GM23248 (cell line): ENCODE results near the gene CFAP45. TPM values are rescaled to one million over a fixed set of nuclear protein-coding genes. Genes with fewer than 3 reads are reported as not detected.

Source experiments
- DNase-seq: peaks from one replicate; pipeline ENCODE4 v3.0.0-alpha.2; 2015
- H2AFZ ChIP-seq: fragments of 200-600 bp; sonication (generic); 2 replicates; pipeline ENCODE4 v1.6.1; 2016; ENCODE audit warnings: antibody characterized with exemption
- H3F3A ChIP-seq: fragments of 200-600 bp; sonication (generic); 2 replicates; pipeline ENCODE4 v1.6.1; 2016; ENCODE audit warnings: mild to moderate bottlenecking, antibody characterized with exemption, mixed run types; ENCODE audit not compliant: insufficient read depth
- H3K27ac ChIP-seq: fragments of 200-600 bp; sonication (generic); 2 replicates; pipeline ENCODE4 v1.5.1; 2016; ENCODE audit warnings: mild to moderate bottlenecking
- H3K27me3 ChIP-seq: fragments of 200-600 bp; sonication (generic); replicated peaks from 2 replicates; pipeline ENCODE4 v1.6.1; 2016; ENCODE audit warnings: mild to moderate bottlenecking; ENCODE audit not compliant: insufficient read depth
- H3K36me3 ChIP-seq: fragments of 200-600 bp; sonication (generic); 2 replicates; pipeline ENCODE4 v1.6.1; 2016; ENCODE audit warnings: low read depth, mild to moderate bottlenecking
- H3K4me1 ChIP-seq: fragments of 200-600 bp; sonication (generic); 2 replicates; pipeline ENCODE4 v1.6.1; 2016; ENCODE audit warnings: mild to moderate bottlenecking; ENCODE audit not compliant: insufficient read depth
- H3K4me2 ChIP-seq: fragments of 200-600 bp; sonication (generic); one replicate; pipeline ENCODE4 v1.6.1; 2016; ENCODE audit warnings: mild to moderate bottlenecking; ENCODE audit not compliant: unreplicated experiment
- H3K4me3 ChIP-seq: fragments of 200-600 bp; sonication (generic); 2 replicates; pipeline ENCODE4 v1.5.1; 2016; ENCODE audit warnings: mild to moderate bottlenecking
- H3K79me2 ChIP-seq: fragments of 200-600 bp; sonication (generic); 2 replicates; pipeline ENCODE4 v1.6.1; 2016; ENCODE audit warnings: mild to moderate bottlenecking; ENCODE audit not compliant: insufficient read depth
- H3K9ac ChIP-seq: fragments of 200-600 bp; sonication (generic); 2 replicates; pipeline ENCODE4 v1.6.1; 2016; ENCODE audit warnings: mild to moderate bottlenecking
- H3K9me2 ChIP-seq: fragments of 200-600 bp; sonication (generic); 2 replicates; pipeline ENCODE4 v1.6.1; 2016; ENCODE audit warnings: mixed run types, mild to moderate bottlenecking, moderate library complexity; ENCODE audit not compliant: insufficient read depth
- H3K9me3 ChIP-seq: fragments of 200-600 bp; sonication (generic); one replicate; pipeline ENCODE4 v1.6.1; 2017; ENCODE audit warnings: low read depth
- H4K20me1 ChIP-seq: fragments of 200-600 bp; sonication (generic); 2 replicates; pipeline ENCODE4 v1.6.0; 2016; ENCODE audit not compliant: insufficient read depth
- EZH2 ChIP-seq: fragments of 200-600 bp; sonication (generic); IDR thresholded peaks from 2 replicates; pipeline ENCODE4 v1.6.1; 2018; ENCODE audit warnings: antibody characterized with exemption, mild to moderate bottlenecking; ENCODE audit not compliant: insufficient read depth, poor library complexity, severe bottlenecking
- EZH2phosphoT487 ChIP-seq: fragments of 200-600 bp; sonication (generic); IDR thresholded peaks from 2 replicates; pipeline ENCODE4 v1.6.1; 2018; ENCODE audit warnings: antibody characterized with exemption, moderate library complexity, mild to moderate bottlenecking, low read depth; ENCODE audit not compliant: insufficient read depth
- WGBS, 2 experiments: methylation state at CpG; one replicate each; pipeline ENCODE4 v1.1.6; 2015 to 2017; ENCODE audit warnings: low lambda C conversion rate in 2 of 2, low coverage in 1 of 2; ENCODE audit errors: missing lambda C conversion rate in 2 of 2; 5-methylcytosine and 5-hydroxymethylcytosine counted together
- in situ Hi-C: fragments of 300-500 bp; cut with MboI; formaldehyde crosslinking; loops from 2 replicates; pipeline ENCODE4 v1.15.0; 2020
- polyA plus RNA-seq: library from polyadenylated mRNA; unstranded; fragments of >200 nt; fragmentation: Nextera tagmentation; extraction: Ambion mirVana; gene quantifications from 2 replicates; pipeline ENCODE4 v1.2.1, GENCODE V29; 2016
- total RNA-seq: library from RNA; depleted of rRNA; stranded (reverse); fragments of >200 nt; shearing (Covaris generic); gene quantifications from 2 replicates; pipeline ENCODE4 v1.2.3, GENCODE V29; 2014

CFAP45 gene
- total and polyA plus RNA-seq, 2 experiments from 2014 or later: 0.51 TPM; not detected in 1

GRCh38 chr1:159866905-159867663, 32.9 kb downstream of the CFAP45 start:
- DNase-seq: no peak
- Histone ChIP-seq H3K27ac (no peak overlapping the region), H3K4me3 (no peak overlapping the region), H3K9me2 (no peaks in the 10 kb centered on the region), H3F3A (peaks cover 17% of the 10 kb centered on the region), H3K79me2 (no peaks in the 10 kb centered on the region), H3K4me1 (peaks cover 13% of the 10 kb centered on the region), H3K4me2 (no peak overlapping the region), H3K36me3 (no peaks in the 10 kb centered on the region), H2AFZ (no peak overlapping the region), H3K9me3 (no peaks in the 10 kb centered on the region), H3K9ac (no peak overlapping the region), H3K27me3 (no peaks in the 10 kb centered on the region), H4K20me1 (no peaks in the 10 kb centered on the region)
- WGBS, 2 experiments: 78 to 81% methylated on average over 14 of the region's 14 CpGs
- in situ Hi-C loops: no loop called here
- TF ChIP-seq EZH2 (no peak), EZH2phosphoT487 (no peak)

DNA sequence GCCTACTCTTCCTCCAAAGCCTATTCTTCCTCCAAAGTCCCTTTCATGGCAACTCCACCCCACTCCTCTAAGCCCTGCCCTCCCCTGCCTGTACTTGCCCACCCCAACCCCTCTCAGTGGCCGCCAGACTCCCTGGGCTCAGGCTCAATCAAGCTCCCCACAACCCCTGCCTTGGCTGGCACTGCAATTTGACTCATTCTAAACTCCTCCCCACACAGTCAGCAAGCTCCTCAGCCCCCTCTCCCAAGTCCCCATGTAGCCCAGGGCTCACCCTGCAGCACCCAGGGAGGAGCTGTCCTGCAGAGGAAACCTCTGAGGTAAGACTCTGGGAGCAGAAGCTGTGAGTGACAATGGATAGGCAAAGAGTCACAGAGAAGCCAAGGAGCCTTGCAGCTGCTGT, 33.9 kb downstream of the CFAP45 start:
- 22 to 25% methylated on average over 1 of the region's 1 CpG for whole genome bisulfite sequencing, 2 experiments
- H4K20me1 ChIP-seq: no peaks in the 10 kb centered on the region

DNA sequence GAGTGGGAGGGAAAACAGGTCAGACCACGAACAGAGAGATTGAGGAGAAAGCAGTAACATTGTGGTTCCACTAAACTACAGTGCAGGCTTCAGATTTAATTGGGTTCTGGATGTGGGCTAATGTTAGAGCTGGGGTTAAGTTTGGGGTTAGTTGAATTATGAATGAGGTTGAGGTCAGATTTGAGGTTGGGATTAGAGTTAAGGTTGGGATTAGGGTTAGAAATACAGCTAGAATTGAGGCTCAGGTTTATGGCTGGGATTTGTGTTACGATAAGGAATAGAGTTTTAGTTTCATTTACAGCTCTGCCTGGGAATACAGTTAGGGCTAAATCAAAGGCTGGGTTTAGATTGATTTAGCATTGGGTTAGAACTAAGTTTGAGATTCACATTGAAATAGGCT, 35.7 kb downstream of the CFAP45 start:
- in situ Hi-C loops: no loop called here
- no peak for DNase-seq
- WGBS, 2 experiments: 94 to 99% methylated on average over 2 of the region's 2 CpGs

More for the DNA sequence above, 33.9 kb downstream of the CFAP45 start:
- H3K4me2 ChIP-seq: no peak overlapping the region
- peaks cover 13% of the 10 kb centered on the region for H3K4me1 ChIP-seq
- no peak overlapping the region for H3K27ac ChIP-seq
- no peak for TF ChIP-seq EZH2phosphoT487
- TF ChIP-seq EZH2: no peak
- H3F3A ChIP-seq: peaks cover 17% of the 10 kb centered on the region
- H3K36me3 ChIP-seq: no peaks in the 10 kb centered on the region
- no peaks in the 10 kb centered on the region for H3K27me3 ChIP-seq
- H3K79me2 ChIP-seq: no peaks in the 10 kb centered on the region
- DNase-seq: no peak
- H3K9me2 ChIP-seq: no peaks in the 10 kb centered on the region
- no peak overlapping the region for H3K9ac ChIP-seq
- in situ Hi-C loops: no loop called here
- no peaks in the 10 kb centered on the region for H3K9me3 ChIP-seq
- no peak overlapping the region for H3K4me3 ChIP-seq
- no peak overlapping the region for H2AFZ ChIP-seq

DNA sequence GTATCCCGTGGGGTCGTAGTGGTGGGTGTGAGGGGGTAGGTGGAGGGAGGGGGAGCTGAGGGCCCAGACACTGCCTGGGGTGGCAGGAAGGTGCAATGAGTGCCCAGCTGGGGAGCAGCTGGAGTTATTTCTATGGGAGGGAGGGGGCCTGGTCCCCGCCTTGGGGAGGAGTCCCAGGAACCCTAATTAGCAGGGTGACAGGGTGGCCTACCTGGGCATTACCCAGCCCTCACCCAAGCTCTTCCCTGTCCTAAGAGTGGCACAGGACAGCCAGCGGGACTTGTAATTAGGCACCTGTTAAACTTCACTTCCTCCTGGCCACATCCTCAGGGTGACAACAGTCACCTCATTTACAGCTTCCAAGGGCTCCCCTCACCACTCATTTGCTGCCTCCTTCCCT, 37.4 kb downstream of the CFAP45 start, which contains the start of gene VSIG8:
Gene VSIG8, minus strand, starts transcription at position 101 of the 400 bp plus-strand sequence. CDS start 136 bp downstream, outside the sequence.
- no peak for TF ChIP-seq EZH2
- no peak for TF ChIP-seq EZH2phosphoT487
- Histone ChIP-seq H3K9ac (no peak within 1 kb of the TSS), H3K27me3 (no peaks in the 10 kb centered on the region), H3K79me2 (no peaks in the 10 kb centered on the region), H3K36me3 (no peaks in the 10 kb centered on the region), H3F3A (peaks cover 14% of the 10 kb centered on the region; the same call in 1 of the 2 replicates), H3K27ac (no peak within 1 kb of the TSS), H4K20me1 (no peaks in the 10 kb centered on the region), H3K4me1 (peaks cover 9% of the 10 kb centered on the region), H3K9me2 (no peaks in the 10 kb centered on the region), H3K9me3 (no peaks in the 10 kb centered on the region), H3K4me2 (no peak within 1 kb of the TSS), H3K4me3 (no peak within 1 kb of the TSS), H2AFZ (no peak within 1 kb of the TSS)
- no peak for DNase-seq
- WGBS, 2 experiments: 21 to 70% methylated on average over 1 to 4 of the region's 4 CpGs
- in situ Hi-C loops: no loop called here

More for the DNA sequence above, 35.7 kb downstream of the CFAP45 start:
- Histone ChIP-seq H2AFZ (no peak overlapping the region), H3K9me2 (no peaks in the 10 kb centered on the region), H3K79me2 (no peaks in the 10 kb centered on the region), H3K4me3 (no peak overlapping the region), H3K4me1 (peaks cover 17% of the 10 kb centered on the region), H3K4me2 (no peak overlapping the region), H4K20me1 (no peaks in the 10 kb centered on the region), H3K36me3 (no peaks in the 10 kb centered on the region), H3K9me3 (no peaks in the 10 kb centered on the region), H3K27me3 (no peaks in the 10 kb centered on the region), H3F3A (peaks cover 21% of the 10 kb centered on the region), H3K9ac (no peak overlapping the region), H3K27ac (no peak overlapping the region)
- no peak for TF ChIP-seq EZH2phosphoT487
- TF ChIP-seq EZH2: no peak
